GM21390 (cell line): Measurements from ENCODE around the gene CBX4.

Experiments used
- ATAC-seq: cut with Tn5 transposase; IDR thresholded peaks from one replicate; pipeline ENCODE4 v1.9.1; 2021; ENCODE audit not compliant: unreplicated experiment

CBX4 gene

DNA sequence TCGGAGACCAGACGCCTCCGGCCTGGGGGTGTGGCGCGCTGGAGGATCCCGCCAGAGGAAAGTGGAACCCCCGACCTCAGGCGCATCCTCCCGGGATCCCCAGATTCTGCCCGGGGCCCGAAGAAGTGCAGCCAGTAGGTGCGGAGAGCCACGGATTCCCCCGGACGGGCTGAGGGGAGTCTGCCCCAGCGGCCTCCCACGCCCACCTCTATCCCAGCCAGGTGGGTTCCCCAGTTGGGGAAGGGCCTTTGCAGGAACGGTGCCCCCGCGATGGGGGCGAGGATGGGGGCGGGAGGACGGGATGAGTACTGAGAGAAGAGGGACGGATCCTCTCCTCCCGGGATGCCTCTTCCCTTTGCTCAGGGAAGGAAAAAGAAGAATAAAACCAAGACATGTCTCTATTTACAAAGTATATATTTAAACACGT lies 47.5 kb downstream of the CBX4 start:
- ATAC-seq: no peak

DNA sequence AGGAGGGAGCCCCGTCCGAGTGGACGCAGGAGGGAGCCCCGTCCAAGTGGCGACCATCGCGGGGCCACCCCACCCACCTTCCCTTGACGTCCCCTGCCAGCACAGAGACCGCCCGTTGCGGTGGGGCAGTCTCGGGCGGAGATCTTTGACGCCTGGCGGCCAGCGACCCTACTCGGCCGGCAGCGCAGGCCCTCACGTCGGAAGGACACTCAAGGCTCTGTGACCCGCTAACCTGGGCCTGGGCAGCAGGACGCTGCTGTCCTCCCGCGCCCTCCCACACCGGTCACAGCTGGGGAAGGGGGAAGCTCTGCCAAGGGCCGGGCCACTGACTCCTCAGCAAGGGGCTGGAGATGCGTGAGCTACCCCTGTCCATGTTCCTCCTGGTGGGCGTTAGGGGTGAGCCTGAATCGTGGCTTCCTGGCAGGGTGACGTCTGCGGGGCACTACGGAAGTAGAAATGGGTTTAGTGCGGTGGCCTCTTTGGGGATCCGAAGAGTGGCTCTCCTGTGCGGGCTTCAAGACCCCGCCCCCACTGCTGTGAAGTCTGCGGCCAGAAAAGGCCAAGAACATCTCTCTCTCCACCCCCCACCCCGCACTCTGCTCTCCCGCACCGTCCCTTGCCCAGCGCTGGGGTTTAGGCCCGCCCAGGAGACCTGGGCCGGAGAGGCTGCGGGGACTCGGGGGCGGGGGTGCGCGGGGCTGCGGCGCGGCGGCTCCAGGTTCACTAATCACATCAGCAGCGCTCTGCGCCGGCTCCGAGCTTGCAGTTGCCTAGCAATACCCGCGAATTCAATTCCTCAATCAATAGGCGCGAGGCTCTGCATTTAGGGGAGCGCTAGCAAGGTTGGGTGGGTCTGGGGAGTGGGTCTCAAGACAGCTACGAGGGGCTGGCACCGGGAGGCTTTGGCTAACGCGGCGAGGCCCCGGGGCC lies 48.2 kb downstream of the CBX4 start:
- no peak for ATAC-seq

DNA sequence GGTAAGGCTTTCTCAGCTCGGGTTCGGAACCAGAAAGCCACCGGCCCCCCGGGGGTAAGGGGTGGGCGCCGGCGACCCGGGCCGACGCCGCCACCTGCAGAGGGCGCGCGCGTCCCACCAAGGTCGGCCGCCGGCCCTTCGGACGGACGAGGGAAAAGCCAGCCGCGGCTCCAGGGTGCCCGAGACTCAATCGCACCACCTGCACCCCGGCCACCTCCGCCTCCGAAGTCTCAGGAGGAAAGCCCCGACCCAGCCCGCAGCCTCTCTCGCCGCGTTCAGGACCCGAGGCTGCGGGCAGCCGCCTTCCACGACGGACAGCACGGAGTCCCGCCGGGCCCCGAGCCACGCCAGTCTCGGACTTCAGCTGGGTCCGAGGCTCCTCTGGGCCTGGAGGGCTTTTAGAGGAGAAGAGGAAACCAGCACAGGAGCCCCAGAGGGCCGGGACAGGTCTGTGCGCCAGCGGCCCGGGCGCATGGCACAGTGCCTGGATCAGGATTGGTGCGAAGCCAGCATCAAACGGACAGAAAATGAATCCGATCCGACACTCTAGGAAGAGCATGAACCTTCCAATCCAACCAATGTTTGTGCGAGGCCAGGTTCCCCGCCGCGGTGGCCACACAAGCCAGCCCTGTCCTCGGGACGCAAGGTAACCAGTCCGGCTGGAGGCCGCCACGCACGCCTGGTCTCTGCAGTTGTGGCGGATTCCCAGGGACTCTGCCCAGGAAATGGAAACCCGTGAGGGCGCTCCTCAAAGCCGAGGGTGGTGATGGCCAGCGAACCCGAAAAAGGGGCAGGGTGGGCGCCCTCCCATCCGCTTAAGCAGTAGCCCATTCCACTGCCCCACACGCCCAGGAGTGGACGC lies 49.1 kb downstream of the CBX4 start:
- ATAC-seq: no peak

DNA sequence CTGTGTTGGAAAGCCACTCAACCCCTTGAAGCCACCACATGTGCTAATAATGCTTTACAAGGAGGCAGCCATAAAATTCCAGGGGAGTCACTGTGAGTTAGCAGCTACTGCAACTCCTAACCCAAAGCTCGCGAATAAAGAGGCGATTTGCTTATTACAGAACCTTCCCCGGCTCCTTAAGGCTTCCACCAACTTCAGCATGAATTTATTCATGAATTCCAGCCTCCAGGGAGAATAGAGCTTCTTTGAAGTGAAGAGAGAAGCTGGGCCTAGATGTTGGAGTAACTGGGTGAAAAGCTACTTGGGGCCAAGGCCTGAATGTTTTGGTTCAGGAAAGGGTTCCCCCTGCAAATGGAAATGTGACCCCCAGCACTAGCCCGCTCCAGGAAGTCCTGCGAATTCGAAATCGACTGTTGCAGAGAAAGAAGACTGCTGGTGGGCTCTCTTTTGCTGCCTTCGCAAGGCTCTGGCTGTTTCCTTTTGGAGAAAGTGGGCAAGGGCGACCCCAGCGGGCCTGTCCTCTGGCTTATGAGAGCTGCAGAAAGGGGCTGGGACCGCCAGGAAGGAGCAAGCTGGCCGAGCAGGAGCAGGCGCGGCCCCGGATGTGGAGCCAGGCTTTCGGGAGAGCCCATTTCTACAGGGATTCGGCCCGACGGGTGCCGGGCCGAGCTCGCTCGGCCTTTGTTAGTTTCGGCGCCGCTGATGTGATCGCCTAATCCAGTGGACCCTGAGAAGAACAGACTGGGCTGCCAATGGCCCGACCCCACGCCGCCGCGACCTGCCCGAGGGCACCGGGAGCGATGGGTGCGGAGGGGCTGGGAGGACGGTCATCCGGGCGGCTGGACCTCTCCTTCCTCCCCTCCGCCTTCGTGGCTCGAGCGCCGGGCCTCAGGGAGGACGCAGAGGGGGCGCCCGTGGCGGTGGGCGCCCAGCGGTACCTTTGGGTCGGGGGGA lies 50.0 kb downstream of the CBX4 start:
- no peak for ATAC-seq

DNA sequence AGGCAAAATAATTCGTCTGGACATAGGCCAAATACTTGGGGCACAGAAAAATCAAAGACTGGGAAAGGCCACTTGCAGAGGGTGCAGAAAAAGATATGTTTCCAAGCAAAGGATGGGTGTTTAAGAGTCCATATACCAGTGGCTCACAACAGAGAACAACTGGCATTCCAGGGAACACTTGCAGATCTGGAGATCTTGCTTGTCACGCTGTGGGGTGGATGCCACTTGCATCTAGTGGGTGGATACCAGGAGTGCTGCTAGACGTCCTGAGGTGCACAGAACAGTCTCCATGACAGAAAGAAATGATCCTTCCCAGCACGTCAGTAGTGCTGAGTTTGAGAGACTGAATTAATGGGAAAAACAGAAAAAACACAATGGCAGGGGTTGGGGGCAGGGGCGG lies 50.8 kb downstream of the CBX4 start:
- ATAC-seq: no peak

DNA sequence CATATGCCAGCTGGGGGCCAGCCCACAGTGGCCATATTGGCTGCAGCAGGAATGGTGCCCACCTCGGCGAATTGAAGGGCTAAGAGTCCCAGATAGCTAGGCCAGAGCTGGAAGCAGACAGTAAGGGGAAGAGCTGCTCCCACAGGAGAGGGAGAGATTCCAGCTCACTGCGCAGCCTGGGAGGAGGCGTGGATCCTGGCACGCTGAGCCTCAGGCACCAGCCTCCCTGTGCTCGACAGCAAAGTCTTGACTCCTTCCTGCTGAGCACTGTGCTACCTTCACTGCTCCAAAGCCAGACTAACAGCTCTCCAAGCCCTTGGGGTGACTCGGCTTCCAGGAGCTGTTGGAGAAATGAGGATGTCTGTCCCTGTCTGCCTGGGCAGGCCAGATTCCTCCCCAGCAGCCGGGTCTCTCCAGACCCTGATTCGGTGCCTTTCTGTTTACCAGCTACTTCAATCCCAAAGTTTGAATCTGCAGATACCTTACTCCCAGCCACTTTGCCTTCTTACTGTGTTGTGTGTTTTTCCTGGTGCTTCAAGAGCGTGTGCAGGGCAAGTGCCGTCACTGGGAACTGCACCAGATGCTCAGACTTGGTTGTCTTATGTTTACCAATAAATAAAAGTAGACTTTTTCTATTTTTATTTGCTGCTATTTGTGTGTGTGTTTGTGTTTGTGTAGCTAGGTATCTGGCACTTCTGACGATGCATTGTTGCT lies 52.2 kb downstream of the CBX4 start:
- ATAC-seq: no peak

DNA sequence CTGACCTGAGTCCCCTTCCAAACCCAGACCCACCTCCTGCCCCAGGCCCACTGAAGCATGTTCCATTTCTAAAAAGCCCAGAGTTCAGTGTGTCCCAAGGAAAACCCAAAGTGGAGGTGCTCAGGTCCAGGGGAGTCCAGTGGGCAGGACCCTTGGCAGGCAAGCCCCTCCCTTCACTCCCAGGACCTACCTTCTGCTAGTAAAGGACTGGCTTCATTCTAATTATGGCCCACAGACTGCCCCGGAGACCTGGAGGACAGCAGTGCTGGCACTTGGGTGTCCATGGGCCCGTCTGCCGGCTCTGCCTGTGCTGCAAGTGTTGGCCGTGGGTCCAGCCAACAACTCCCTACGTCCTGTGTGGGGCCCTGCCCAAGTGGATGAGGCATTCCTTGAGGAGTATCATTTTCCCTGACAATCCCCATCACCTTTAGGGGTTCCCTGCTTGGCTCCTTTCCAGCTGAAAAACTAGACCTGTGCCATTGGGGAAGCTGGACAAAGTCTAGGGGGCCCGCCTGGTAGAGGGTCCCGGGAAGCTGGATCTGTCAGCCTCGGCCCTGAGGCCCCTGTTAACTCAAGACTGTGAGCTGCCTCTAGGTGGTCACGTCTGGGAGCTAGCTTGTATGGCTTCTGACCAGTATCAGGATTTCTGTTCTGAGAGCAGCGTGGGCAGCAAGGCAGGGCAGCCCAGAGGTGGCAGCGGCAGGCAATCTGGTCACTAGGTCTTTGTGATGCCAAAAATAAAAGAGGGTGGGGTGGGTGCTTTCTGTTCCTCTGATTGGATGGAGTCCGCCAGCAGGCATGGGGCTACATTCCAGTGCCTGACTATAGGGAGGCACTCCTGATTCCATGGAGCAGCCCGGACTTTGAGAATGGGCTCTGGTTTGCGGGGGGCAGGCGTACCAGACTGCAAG lies 53.1 kb downstream of the CBX4 start:
- no peak for ATAC-seq

DNA sequence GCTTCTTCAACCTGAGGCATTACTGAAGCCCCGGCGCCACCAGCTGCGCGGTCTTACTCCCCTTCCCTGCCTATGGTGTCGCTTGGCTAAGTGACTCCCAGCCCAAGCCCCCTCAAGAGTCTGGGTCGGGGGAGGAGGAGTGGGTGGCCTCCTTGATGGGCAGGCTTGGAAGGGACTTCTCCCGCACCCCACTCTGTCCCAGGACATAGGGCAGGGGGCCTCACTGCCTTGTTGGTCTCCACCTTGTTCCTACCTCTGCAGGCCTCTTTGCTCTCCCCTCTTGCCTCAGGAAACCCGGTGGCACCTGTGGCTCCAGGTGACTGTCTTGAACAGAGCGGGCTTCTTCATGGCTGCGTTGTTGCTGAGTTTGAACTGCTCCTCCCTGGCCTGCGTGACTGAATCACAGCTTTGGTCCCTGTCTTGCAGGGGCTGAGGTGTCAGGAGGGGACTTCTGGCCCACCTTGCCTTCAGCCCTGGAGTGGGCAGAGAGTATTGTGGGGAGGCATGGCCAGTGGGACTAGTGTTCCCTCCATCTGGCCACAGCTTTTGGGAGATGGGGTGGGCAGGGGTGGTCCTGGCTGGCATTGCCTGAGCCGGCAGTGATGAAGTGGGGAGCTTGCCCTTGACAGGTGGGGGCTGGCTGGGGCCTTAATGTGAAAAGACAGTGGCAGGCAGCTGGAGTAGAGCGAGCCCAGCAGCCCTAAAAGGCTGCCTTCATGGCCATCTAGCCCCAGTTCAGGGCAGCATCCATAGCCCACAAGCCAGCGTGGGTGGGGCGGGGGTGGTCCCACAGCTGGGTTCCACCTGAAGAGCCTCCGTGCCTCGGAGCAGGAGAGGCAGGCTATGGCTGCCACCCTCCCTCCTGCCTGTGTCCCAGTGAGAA lies 54.0 kb downstream of the CBX4 start:
- ATAC-seq: no peak

DNA sequence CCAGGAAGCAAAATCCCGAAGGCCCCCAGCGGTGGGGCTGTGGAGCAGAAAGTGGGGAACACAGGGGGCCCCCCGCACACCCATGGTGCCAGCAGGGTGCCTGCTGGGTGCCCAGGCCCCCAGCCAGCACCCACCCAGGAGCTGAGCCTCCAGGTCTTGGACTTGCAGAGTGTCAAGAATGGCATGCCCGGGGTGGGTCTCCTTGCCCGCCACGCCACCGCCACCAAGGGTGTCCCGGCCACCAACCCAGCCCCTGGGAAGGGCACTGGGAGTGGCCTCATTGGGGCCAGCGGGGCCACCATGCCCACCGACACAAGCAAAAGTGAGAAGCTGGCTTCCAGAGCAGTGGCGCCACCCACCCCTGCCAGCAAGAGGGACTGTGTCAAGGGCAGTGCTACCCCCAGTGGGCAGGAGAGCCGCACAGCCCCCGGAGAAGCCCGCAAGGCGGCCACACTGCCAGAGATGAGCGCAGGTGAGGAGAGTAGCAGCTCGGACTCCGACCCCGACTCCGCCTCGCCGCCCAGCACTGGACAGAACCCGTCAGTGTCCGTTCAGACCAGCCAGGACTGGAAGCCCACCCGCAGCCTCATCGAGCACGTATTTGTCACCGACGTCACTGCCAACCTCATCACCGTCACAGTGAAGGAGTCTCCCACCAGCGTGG lies 54.8 kb downstream of the CBX4 start:
- ATAC-seq: no peak

DNA sequence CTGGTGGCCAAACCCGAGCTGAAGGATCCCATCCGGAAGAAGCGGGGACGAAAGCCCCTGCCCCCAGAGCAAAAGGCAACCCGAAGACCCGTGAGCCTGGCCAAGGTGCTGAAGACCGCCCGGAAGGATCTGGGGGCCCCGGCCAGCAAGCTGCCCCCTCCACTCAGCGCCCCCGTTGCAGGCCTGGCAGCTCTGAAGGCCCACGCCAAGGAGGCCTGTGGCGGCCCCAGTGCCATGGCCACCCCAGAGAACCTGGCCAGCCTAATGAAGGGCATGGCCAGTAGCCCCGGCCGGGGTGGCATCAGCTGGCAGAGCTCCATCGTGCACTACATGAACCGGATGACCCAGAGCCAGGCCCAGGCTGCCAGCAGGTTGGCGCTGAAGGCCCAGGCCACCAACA lies 55.3 kb downstream of the CBX4 start:
- no peak for ATAC-seq
